ENCODE measurements around the gene DYNLT2B. TPM values are rescaled to one million over a fixed set of nuclear protein-coding genes. Genes with fewer than 3 reads are reported as not detected.

The DYNLT2B gene
- total RNA-seq (2013): 1.6 TPM
- polyA plus RNA-seq (1 to 10 TPM; 2.5 to 3.0 (median 2.7) TPM), polyA minus RNA-seq (0.32 and 1.1 TPM in 2 replicates), total RNA-seq (0.17 to 6.5 (median 0.84) reads per million in 11 experiments)

DNA sequence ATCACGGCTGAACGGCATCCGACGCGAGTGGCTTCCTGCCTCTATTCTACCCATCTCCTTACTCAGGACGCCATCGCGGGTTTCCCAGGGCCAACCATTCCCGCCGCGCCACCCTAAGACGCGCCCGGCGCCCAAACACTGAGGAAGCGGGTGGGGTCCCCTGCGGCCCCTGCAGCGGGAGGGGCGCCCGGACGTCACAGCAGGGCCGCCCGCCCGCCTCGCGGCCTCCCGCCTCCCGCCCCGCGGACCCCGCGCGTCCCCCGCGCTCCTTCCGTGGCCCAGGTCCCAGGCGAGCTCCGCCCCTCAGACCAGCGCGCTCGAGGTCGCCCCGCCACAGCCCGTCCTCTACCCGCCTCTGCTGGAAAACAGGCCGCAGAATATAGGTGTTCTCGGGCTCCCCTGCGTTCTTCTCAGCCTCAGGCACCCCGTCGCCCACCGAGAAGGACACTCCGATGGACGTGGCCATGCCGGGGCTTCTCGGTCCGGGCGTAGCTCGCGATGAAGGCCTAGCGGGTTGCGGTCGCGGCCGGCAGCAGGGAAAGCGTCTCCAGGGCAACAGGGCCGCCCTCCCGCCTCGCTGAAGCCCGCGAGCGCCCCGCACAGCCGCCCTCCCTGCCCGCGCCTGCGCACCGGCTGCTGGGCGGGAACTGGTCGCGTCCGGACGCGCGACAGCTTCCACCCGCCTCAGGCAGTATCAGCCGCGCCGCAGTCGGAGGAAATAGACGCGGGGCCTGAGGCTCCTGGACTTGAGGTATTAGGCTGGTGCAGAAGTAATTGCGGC, at the start of gene DYNLT2B:
DYNLT2B (minus strand) TSS at position 554 of the 781 bp plus-strand sequence; CDS start at position 466, 88 bp downstream.
- Histone ChIP-seq H3K9ac (ENCODE audit: insufficient read depth, low read length, poor library complexity, severe bottlenecking) (peak within 1 kb of the TSS; percentile 87), H3K4me2 (replicated peaks; ENCODE audit: extremely low read depth, low read length, poor library complexity, severe bottlenecking) (peak within 1 kb of the TSS; percentile 74), H3K27ac (ENCODE audit: low read depth in 1 of 2, low read length in 2 of 2) (peak within 1 kb of the TSS; percentile 72 to 83), H3K79me2 (ENCODE audit: insufficient read depth, low read length) (peaks cover 5% of the 10 kb centered on the region), H2AFZ (ENCODE audit: insufficient read depth, low read depth, low read length, poor library complexity, severe bottlenecking) (peak within 1 kb of the TSS; percentile 92), H3K9me3 (replicated peaks in 1 of 2; ENCODE audit: control insufficient read depth in 1 of 2, insufficient read depth in 1 of 2, low read length in 2 of 2) (no peaks in the 10 kb centered on the region), H3K27me3 (ENCODE audit: control insufficient read depth in 2 of 2, insufficient read depth in 2 of 2, low read length in 2 of 2) (no peaks in the 10 kb centered on the region), H3K36me3 (replicated peaks in 1 of 2; ENCODE audit: control insufficient read depth in 1 of 2, insufficient read depth in 2 of 2, low read length in 2 of 2) (peaks cover 0 to 2% of the 10 kb centered on the region in 2 donors), H3K4me1 (ENCODE audit: control insufficient read depth in 1 of 2, insufficient read depth in 2 of 2, low read length in 2 of 2) (peaks cover 20 to 33% of the 10 kb centered on the region in 2 donors), H3K4me3 (replicated peaks in 1 of 3; ENCODE audit: low read depth in 2 of 3, low read length in 3 of 3) (peak within 1 kb of the TSS; percentile 64 to 88 (median 82)), H4K20me1 (ENCODE audit: insufficient read depth, low read length) (no peaks in the 10 kb centered on the region)
- Mint-ChIP-seq H3K9me3 (no peaks in the 10 kb centered on the region), H3K27ac (peak within 1 kb of the TSS; percentile 91 to 97 (median 95)), H3K27me3 (ENCODE audit: low read depth in 3 of 3) (peaks cover 0 to 1% (median 1%) of the 10 kb centered on the region in 3 donors), H3K4me3 (peak within 1 kb of the TSS; percentile 93 to 97), H3K36me3 (peaks cover 0 to 2% of the 10 kb centered on the region in 2 donors), H3K4me1 (peaks cover 34% of the 10 kb centered on the region)
- TF ChIP-seq, protein P1, sequence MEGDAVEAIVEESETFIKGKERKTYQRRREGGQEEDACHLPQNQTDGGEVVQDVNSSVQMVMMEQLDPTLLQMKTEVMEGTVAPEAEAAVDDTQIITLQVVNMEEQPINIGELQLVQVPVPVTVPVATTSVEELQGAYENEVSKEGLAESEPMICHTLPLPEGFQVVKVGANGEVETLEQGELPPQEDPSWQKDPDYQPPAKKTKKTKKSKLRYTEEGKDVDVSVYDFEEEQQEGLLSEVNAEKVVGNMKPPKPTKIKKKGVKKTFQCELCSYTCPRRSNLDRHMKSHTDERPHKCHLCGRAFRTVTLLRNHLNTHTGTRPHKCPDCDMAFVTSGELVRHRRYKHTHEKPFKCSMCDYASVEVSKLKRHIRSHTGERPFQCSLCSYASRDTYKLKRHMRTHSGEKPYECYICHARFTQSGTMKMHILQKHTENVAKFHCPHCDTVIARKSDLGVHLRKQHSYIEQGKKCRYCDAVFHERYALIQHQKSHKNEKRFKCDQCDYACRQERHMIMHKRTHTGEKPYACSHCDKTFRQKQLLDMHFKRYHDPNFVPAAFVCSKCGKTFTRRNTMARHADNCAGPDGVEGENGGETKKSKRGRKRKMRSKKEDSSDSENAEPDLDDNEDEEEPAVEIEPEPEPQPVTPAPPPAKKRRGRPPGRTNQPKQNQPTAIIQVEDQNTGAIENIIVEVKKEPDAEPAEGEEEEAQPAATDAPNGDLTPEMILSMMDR (IDR thresholded peaks at IDR 0.05): no peak
- under 1% methylated on average over 85 of the region's 92 CpGs for WGBS (ENCODE audit: insufficient coverage)
- peak; percentile 84 to 88 (median 86) for DNase-seq
- intact Hi-C loops (cut with micrococcal nuclease): loop anchor here in 1 of 2 donors (5.0 to 10.0 kb wide), 2 partner anchors 39 to 97 kb away; no protein-coding TSS in a partner anchor

DNA sequence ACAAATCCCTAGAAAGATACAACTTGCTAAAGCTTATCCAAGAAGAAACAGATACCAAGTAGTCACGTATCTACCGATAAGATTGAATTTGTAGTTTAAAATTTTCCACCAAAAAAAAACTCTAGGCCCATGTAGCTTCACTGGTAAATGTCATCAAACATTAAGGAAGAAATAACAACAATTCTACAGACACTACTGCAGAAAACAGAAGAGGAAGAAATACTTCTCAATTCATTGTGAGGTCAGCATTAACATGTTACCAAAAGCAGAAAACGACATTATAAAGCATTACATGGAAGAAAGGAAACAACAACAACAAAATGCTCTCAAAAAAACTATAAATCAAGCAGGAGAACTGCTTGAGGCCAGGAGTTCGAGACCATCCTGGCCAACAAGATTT, 47.7 kb upstream of the DYNLT2B start:
- Histone ChIP-seq H3K4me1 (ENCODE audit: control insufficient read depth in 1 of 2, insufficient read depth in 2 of 2, low read length in 2 of 2) (peaks cover 13 to 14% of the 10 kb centered on the region in 2 donors), H3K9ac (ENCODE audit: insufficient read depth, low read length, poor library complexity, severe bottlenecking) (no peak overlapping the region), H3K27ac (ENCODE audit: low read depth in 1 of 2, low read length in 2 of 2) (peak overlapping the region; percentile 6 to 76), H3K27me3 (ENCODE audit: control insufficient read depth in 2 of 2, insufficient read depth in 2 of 2, low read length in 2 of 2) (no peaks in the 10 kb centered on the region), H3K4me3 (replicated peaks in 1 of 3; ENCODE audit: low read depth in 2 of 3, low read length in 3 of 3) (no peak overlapping the region), H3K9me3 (replicated peaks in 1 of 2; ENCODE audit: control insufficient read depth in 1 of 2, insufficient read depth in 1 of 2, low read length in 2 of 2) (no peaks in the 10 kb centered on the region), H4K20me1 (ENCODE audit: insufficient read depth, low read length) (peaks cover 16% of the 10 kb centered on the region), H3K4me2 (replicated peaks; ENCODE audit: extremely low read depth, low read length, poor library complexity, severe bottlenecking) (no peak overlapping the region), H2AFZ (ENCODE audit: insufficient read depth, low read depth, low read length, poor library complexity, severe bottlenecking) (no peak overlapping the region), H3K79me2 (ENCODE audit: insufficient read depth, low read length) (peaks cover 4% of the 10 kb centered on the region), H3K36me3 (replicated peaks in 1 of 2; ENCODE audit: control insufficient read depth in 1 of 2, insufficient read depth in 2 of 2, low read length in 2 of 2) (peaks cover 41 to 72% of the 10 kb centered on the region in 2 donors)
- intact Hi-C loops (cut with micrococcal nuclease): no loop called here
- WGBS (ENCODE audit: insufficient coverage): no CpG with 5 or more reads among the region's 4 CpGs
- peaks cover 12% of the 10 kb centered on the region for H3K4me1 Mint-ChIP-seq
- H3K27ac Mint-ChIP-seq: peak overlapping the region; percentile 9 to 76 (median 60)
- no peaks in the 10 kb centered on the region for H3K27me3 Mint-ChIP-seq (ENCODE audit: low read depth in 3 of 3)
- H3K36me3 Mint-ChIP-seq: peaks cover 59 to 67% of the 10 kb centered on the region in 2 donors
- TF ChIP-seq, protein P1 (IDR thresholded peaks at IDR 0.05): no peak
- H3K4me3 Mint-ChIP-seq: no peak overlapping the region
- H3K9me3 Mint-ChIP-seq: peaks cover 0 to 2% (median 0%) of the 10 kb centered on the region in 7 donors
- DNase-seq: peak in 1 of 3 donors; percentile 7
